PC-9 (cell line): ENCODE results near the gene WDR59. TPM values are rescaled to one million over a fixed set of nuclear protein-coding genes. Genes with fewer than 3 reads are reported as not detected.

Source experiments
- BruUV-seq: library from RNA; stranded (reverse); fragments of 400-500 nt; replicated peaks from 2 replicates; lab custom pipeline; 2021; lab: Mats Ljungman, UMichigan
- CTCF ChIA-PET: fragments of 300-600 bp; sonication (Branson Sonifier 250); formaldehyde crosslinking; loops from one replicate; lab custom pipeline; 2022; ENCODE audit warnings: antibody characterized with exemption; lab: Charles Lee
- POLR2A ChIA-PET: fragments of 300-600 bp; sonication (Branson Sonifier 250); formaldehyde crosslinking; loops from one replicate; lab custom pipeline; 2022; ENCODE audit warnings: antibody characterized with exemption; ENCODE audit not compliant: unreplicated experiment; lab: Charles Lee
- DNase-seq, 2 experiments: peaks; one replicate each; pipeline versions ENCODE4 v3.0.0 to v3.0.0-alpha.2; 2015 to 2022; ENCODE audit warnings: mixed read lengths in 1 of 2
- H2AFZ ChIP-seq: fragments of 200-600 bp; sonication (generic); 2 replicates; pipeline ENCODE4 v1.8.1; 2017; ENCODE audit warnings: antibody characterized with exemption
- H3F3A ChIP-seq: fragments of 200-600 bp; sonication (generic); 2 replicates; pipeline ENCODE4 v1.8.1; 2017; ENCODE audit warnings: antibody characterized with exemption, mild to moderate bottlenecking, low read depth; ENCODE audit not compliant: insufficient read depth
- H3K27ac ChIP-seq: fragments of 200-600 bp; sonication (generic); 2 replicates; pipeline ENCODE4 v1.6.1; 2016; ENCODE audit warnings: mixed run types
- H3K27me3 ChIP-seq: fragments of 200-600 bp; sonication (generic); 2 replicates; pipeline ENCODE4 v1.6.1; 2016; ENCODE audit warnings: low read depth, mixed run types; ENCODE audit not compliant: insufficient read depth
- H3K36me3 ChIP-seq: fragments of 200-600 bp; sonication (generic); 2 replicates; pipeline ENCODE4 v1.6.1; 2016; ENCODE audit warnings: low read depth, mixed run types
- H3K4me1 ChIP-seq: fragments of 200-600 bp; sonication (generic); replicated peaks from 2 replicates; pipeline ENCODE4 v1.6.1; 2016; ENCODE audit warnings: mixed run types; ENCODE audit not compliant: insufficient read depth
- H3K4me2 ChIP-seq: fragments of 200-600 bp; sonication (generic); 2 replicates; pipeline ENCODE4 v1.6.1; 2017; ENCODE audit warnings: mixed run types
- H3K4me3 ChIP-seq: fragments of 200-600 bp; sonication (generic); 2 replicates; pipeline ENCODE4 v1.6.1; 2016; ENCODE audit warnings: mixed run types
- H3K79me2 ChIP-seq: fragments of 200-600 bp; sonication (generic); 2 replicates; pipeline ENCODE4 v1.6.1; 2017; ENCODE audit warnings: low read depth, mixed run types
- H3K9me2 ChIP-seq: fragments of 200-600 bp; sonication (generic); 2 replicates; pipeline ENCODE4 v1.8.1; 2017; ENCODE audit warnings: mild to moderate bottlenecking; ENCODE audit not compliant: insufficient read depth
- H3K9me3 ChIP-seq: fragments of 200-600 bp; sonication (generic); 2 replicates; pipeline ENCODE4 v1.8.1; 2016; ENCODE audit warnings: low read depth; ENCODE audit not compliant: insufficient read depth
- H4K20me1 ChIP-seq: fragments of 200-600 bp; sonication (generic); 2 replicates; pipeline ENCODE4 v1.8.1; 2017; ENCODE audit not compliant: insufficient read depth
- EZH2 ChIP-seq: fragments of 200-600 bp; sonication (generic); IDR thresholded peaks from 2 replicates; pipeline ENCODE4 v1.8.0; 2017; ENCODE audit warnings: antibody characterized with exemption, low read depth
- intact Hi-C: fragments of 100-400 bp; cut with micrococcal nuclease; formaldehyde crosslinking; loops from one replicate; pipeline ENCODE4 v1.10.0; 2022; ENCODE audit not compliant: unreplicated experiment
- total RNA-seq: library from RNA; stranded (reverse); gene quantifications from 2 replicates; pipeline ENCODE4 v1.2.3, GENCODE V29; 2021
- TF ChIP-seq, protein P1 (sequence below): fragments of 200-600 bp; sonication (generic); conservative IDR thresholded peaks from 2 replicates; pipeline ENCODE4 v1.6.1; 2017; ENCODE audit warnings: mixed run types, antibody characterized with exemption, mild to moderate bottlenecking, moderate library complexity

WDR59 gene
- total RNA-seq, 1 experiment from 2014 or later, result 97.1 TPM

DNA sequence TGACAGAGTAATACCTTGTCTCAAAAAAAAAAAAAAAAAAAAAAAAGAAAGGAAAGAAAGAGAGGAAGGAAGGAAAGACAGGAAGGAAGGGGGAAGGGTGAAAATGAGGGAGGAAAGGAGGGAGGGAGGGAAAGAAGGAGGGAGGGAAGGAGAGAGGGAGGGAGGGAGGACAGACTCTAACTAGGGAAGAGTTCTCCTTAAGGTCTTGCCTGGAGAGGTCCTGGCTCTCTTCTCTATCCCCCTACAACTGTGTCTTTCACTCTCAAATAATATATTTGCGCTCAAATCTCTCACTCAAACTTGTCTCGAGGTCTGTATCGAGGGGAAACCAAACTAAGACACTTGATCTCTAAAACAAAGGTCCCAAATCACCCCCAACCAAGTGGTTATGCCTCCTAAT lies 35.6 kb downstream of the WDR59 start:
- BruUV-seq, result no TSS peak
- ChIA-PET POLR2A (no interaction called here), CTCF (no interaction called here)
- H2AFZ ChIP-seq, result no peak overlapping the region
- no peaks in the 10 kb centered on the region for H3K79me2 ChIP-seq
- H3K9me2 ChIP-seq, result no peaks in the 10 kb centered on the region
- H3F3A ChIP-seq, result no peaks in the 10 kb centered on the region; the same call in 1 of the 2 replicates
- intact Hi-C loops, result no loop called here
- H3K4me3 ChIP-seq, result no peak overlapping the region
- H3K4me1 ChIP-seq, result peaks cover 11% of the 10 kb centered on the region
- no peak overlapping the region for H3K4me2 ChIP-seq
- no peak overlapping the region for H3K27ac ChIP-seq
- TF ChIP-seq EZH2, result no peak
- H3K36me3 ChIP-seq, result peaks cover 17% of the 10 kb centered on the region
- H3K27me3 ChIP-seq, result no peaks in the 10 kb centered on the region
- no peaks in the 10 kb centered on the region for H3K9me3 ChIP-seq
- H4K20me1 ChIP-seq, result 0 out of 2 replicates have a peak, but pooled peaks cover 3% of the 10 kb centered on the region
- no peak for DNase-seq

DNA sequence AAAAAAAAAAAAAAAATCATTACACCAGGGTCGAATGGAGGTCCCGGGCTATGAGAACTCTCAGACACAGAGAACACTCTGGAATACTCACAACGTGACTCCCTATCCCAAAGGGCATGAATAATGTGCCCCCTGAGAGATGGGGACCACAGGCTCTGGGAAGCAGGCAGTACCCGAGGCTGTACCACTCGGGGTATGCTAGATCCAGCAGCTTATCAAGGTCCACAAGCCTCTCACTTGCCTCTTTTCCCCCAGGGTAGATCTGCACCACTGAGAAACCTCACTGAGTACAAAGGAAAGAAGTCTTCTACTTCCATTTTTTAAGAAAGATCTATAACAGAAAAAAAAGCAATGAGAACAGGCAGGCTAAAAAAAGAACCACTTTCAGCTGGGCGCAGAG lies 40.5 kb downstream of the WDR59 start:
- Histone ChIP-seq H2AFZ (no peak overlapping the region), H3K36me3 (peaks cover 18% of the 10 kb centered on the region), H3K4me3 (no peak overlapping the region), H3K4me2 (no peak overlapping the region), H3K9me3 (no peaks in the 10 kb centered on the region), H3K4me1 (peaks cover 11% of the 10 kb centered on the region), H3K27me3 (no peaks in the 10 kb centered on the region), H3K9me2 (no peaks in the 10 kb centered on the region), H3F3A (no peaks in the 10 kb centered on the region), H3K79me2 (no peaks in the 10 kb centered on the region), H3K27ac (no peak overlapping the region), H4K20me1 (no peaks in the 10 kb centered on the region)
- no peak for DNase-seq
- intact Hi-C loops, result no loop called here
- ChIA-PET CTCF (no interaction called here), POLR2A (no interaction called here)
- TF ChIP-seq, protein P1, sequence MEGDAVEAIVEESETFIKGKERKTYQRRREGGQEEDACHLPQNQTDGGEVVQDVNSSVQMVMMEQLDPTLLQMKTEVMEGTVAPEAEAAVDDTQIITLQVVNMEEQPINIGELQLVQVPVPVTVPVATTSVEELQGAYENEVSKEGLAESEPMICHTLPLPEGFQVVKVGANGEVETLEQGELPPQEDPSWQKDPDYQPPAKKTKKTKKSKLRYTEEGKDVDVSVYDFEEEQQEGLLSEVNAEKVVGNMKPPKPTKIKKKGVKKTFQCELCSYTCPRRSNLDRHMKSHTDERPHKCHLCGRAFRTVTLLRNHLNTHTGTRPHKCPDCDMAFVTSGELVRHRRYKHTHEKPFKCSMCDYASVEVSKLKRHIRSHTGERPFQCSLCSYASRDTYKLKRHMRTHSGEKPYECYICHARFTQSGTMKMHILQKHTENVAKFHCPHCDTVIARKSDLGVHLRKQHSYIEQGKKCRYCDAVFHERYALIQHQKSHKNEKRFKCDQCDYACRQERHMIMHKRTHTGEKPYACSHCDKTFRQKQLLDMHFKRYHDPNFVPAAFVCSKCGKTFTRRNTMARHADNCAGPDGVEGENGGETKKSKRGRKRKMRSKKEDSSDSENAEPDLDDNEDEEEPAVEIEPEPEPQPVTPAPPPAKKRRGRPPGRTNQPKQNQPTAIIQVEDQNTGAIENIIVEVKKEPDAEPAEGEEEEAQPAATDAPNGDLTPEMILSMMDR, result no peak
- no peak for TF ChIP-seq EZH2
- no TSS peak for BruUV-seq

DNA sequence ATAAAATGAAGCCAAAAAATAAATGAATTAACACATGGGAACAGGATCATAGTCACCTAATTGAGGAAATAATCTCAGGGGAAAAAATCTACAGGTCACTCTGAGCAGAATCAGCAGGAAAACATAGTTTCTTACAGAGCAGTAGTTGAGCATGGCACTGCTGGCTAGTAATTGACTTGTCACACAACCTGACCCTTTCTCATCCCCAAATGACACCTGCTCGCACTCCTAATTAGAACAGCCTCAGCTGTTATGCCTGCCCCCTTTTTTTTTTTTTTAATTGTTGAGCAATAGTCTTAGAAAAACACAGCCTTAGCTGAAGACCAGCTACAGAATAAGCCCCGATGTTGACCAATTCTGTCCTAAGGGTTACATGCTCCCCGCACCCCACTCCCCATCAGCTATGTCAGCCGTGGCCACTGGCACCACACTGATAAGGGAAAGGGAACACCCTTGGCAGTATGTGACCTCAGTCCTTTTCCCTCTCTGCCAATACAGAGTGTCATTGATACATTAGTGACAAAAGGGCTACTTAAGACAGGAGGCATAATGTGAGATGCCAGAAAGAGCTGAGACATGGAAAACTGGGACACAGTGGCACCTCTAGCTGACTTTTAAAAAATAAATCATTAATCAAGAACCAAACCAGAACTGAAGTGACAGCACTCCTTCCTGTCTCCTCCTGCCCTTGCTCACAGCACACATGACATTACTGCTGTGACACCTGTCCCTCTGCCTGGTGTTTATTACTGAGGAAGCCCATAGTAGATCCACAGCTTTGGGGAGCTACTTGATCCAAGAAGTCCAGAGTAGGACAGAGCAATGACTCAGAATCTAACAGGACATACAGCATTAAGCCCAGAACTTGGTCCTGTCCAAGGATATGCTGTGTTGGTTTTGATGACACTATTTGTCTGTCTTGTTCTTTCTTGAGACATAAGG lies 41.7 kb downstream of the WDR59 start:
- Histone ChIP-seq H3K27me3 (no peaks in the 10 kb centered on the region), H3K79me2 (no peaks in the 10 kb centered on the region), H3K36me3 (peaks cover 17% of the 10 kb centered on the region), H3K4me2 (no peak overlapping the region), H3K9me2 (no peaks in the 10 kb centered on the region), H3F3A (no peaks in the 10 kb centered on the region), H2AFZ (no peak overlapping the region), H3K9me3 (no peaks in the 10 kb centered on the region), H3K4me3 (no peak overlapping the region), H4K20me1 (no peaks in the 10 kb centered on the region), H3K27ac (no peak overlapping the region), H3K4me1 (peaks cover 1% of the 10 kb centered on the region; the same call in 1 of the 2 replicates)
- no peak for DNase-seq
- no TSS peak for BruUV-seq
- no peak for TF ChIP-seq EZH2
- TF ChIP-seq, protein P1, result no peak
- ChIA-PET POLR2A (interaction anchor here (0.5 to 0.6 kb wide), 2 partner anchors 13 to 21 kb away, joined by 4 to 11 read pairs; no protein-coding TSS in a partner anchor), CTCF (interaction anchor here (0.6 kb wide), 1 partner anchor 113 kb away, joined by 4 read pairs; no protein-coding TSS in a partner anchor)
- intact Hi-C loops, result no loop called here
